Activated T-helper 2 cell treated with anti-CD3 and anti-CD28 coated beads, Interferon-gamma antibody, Interleukin-2, Interleukin-4, amounts not matched to agents 10 μg/mL and 5 μg/mL and 100 μg/mL, durations not matched to agents 14 hours and 24 hours and 36 hours (primary cell): ENCODE data around the gene PAPPA2. TPM values are rescaled to one million over a fixed set of nuclear protein-coding genes. Genes with fewer than 3 reads are reported as not detected.
"Not testable (repeated sequence)": the region's sequence is repeated elsewhere in the genome, so short reads cannot be mapped to it uniquely, and the experiment has no call there.

ENCODE experiments used
- DNase-seq: peaks from one replicate; pipeline ENCODE4 v3.0.0; 2021; ENCODE audit warnings: low spot score
- H3K27ac Mint-ChIP-seq: one replicate; pipeline ENCODE4 v1.8.0; 2021; ENCODE audit warnings: mixed read lengths
- H3K27me3 Mint-ChIP-seq: one replicate; pipeline ENCODE4 v1.8.0; 2021; ENCODE audit warnings: low read depth, mixed read lengths
- H3K36me3 Mint-ChIP-seq: one replicate; pipeline ENCODE4 v1.8.0; 2021; ENCODE audit warnings: low read depth, mixed read lengths
- H3K4me1 Mint-ChIP-seq: one replicate; pipeline ENCODE4 v1.8.0; 2021; ENCODE audit warnings: low read depth, mixed read lengths
- H3K4me3 Mint-ChIP-seq: one replicate; pipeline ENCODE4 v1.8.0; 2021; ENCODE audit warnings: low read depth, mild to moderate bottlenecking, moderate library complexity, mixed read lengths
- H3K9me3 Mint-ChIP-seq: one replicate; pipeline ENCODE4 v1.8.0; 2021; ENCODE audit warnings: mixed read lengths
- intact Hi-C: fragments of 100-400 bp; cut with micrococcal nuclease; formaldehyde crosslinking; loops from one replicate; pipeline ENCODE4 v1.15.1; 2023
- total RNA-seq: library from RNA; stranded (reverse); gene quantifications from 2 replicates; pipeline ENCODE4 v1.2.3, GENCODE V29; 2022

The PAPPA2 gene
- total RNA-seq, 1 donor from 2014 or later, result 0.05 TPM

DNA sequence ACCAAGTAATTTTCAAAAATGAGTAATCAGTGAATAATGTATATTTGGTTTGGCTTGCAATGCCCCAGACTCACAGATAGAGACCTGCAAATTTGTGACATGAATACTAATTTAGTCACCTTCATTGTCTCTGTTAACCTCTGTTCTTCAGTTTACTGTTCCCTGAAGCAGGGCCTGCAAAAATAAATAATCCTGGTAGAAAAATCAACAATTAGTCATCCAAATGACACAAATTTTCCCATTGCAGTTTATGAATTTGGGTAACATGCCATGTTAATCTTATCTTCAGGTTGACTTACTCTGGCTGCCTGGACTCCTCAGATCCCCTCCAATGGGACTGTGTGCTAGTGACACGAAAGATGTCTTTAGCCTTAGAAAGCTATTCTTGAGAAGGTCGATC, 289.5 kb downstream of the PAPPA2 start:
- no peaks in the 10 kb centered on the region for H3K4me1 Mint-ChIP-seq
- H3K4me3 Mint-ChIP-seq, result no peak overlapping the region
- no peak for DNase-seq
- H3K9me3 Mint-ChIP-seq, result no peaks in the 10 kb centered on the region
- H3K27me3 Mint-ChIP-seq, result no peaks in the 10 kb centered on the region
- no peak overlapping the region for H3K27ac Mint-ChIP-seq
- no peaks in the 10 kb centered on the region for H3K36me3 Mint-ChIP-seq
- intact Hi-C loops, result no loop called here

GRCh38 chr1:176754676-176755075, 291.7 kb downstream of the PAPPA2 start:
- Mint-ChIP-seq H3K27ac (no peak overlapping the region), H3K36me3 (no peaks in the 10 kb centered on the region), H3K4me1 (no peaks in the 10 kb centered on the region), H3K27me3 (no peaks in the 10 kb centered on the region), H3K4me3 (no peak overlapping the region), H3K9me3 (no peaks in the 10 kb centered on the region)
- intact Hi-C loops, result no loop called here
- no peak for DNase-seq

GRCh38 chr1:176756817-176757216, 293.8 kb downstream of the PAPPA2 start:
- H3K27ac Mint-ChIP-seq, H3K4me1 Mint-ChIP-seq, H3K36me3 Mint-ChIP-seq, H3K27me3 Mint-ChIP-seq, H3K9me3 Mint-ChIP-seq, intact Hi-C loops, H3K4me3 Mint-ChIP-seq, DNase-seq: not testable (repeated sequence)

- no peaks in the 10 kb centered on the region for H3K27me3 Mint-ChIP-seq
- intact Hi-C loops, result no loop called here
Measured at GRCh38 chr1:176765608-176766007, 302.6 kb downstream of the PAPPA2 start.

DNA sequence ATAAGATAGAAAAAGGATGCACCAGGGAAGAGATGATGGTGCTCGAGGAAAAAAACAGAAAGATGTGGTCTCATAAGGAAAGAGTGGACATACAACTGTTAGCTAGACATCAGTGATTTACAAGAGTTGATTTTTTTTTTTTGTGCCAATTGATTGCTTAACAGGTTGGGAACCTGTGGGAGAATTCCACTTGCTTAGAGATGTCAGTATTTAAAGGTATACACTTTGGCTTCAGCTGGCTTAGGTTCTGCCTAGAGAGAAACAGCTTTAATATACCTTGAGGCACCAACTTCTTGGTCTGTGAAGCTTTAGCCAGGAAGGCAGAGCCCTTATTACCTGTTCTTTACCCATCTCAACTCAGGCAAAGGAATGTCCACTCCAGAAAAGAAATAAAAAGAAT, 303.8 kb downstream of the PAPPA2 start:
- no peak for DNase-seq
- Mint-ChIP-seq H3K27ac (no peak overlapping the region), H3K4me1 (no peaks in the 10 kb centered on the region), H3K27me3 (no peaks in the 10 kb centered on the region), H3K36me3 (no peaks in the 10 kb centered on the region), H3K4me3 (no peak overlapping the region), H3K9me3 (no peaks in the 10 kb centered on the region)
- intact Hi-C loops, result no loop called here

More at GRCh38 chr1:176765608-176766007, 302.6 kb downstream of the PAPPA2 start:
- Mint-ChIP-seq H3K4me3 (no peak overlapping the region), H3K4me1 (no peaks in the 10 kb centered on the region), H3K36me3 (no peaks in the 10 kb centered on the region), H3K27ac (no peak overlapping the region), H3K9me3 (no peaks in the 10 kb centered on the region)
- DNase-seq, result no peak

GRCh38 chr1:176767714-176768136, 304.8 kb downstream of the PAPPA2 start:
- Mint-ChIP-seq H3K27me3 (no peaks in the 10 kb centered on the region), H3K27ac (no peak overlapping the region), H3K4me1 (no peaks in the 10 kb centered on the region), H3K9me3 (no peaks in the 10 kb centered on the region), H3K4me3 (no peak overlapping the region), H3K36me3 (no peaks in the 10 kb centered on the region)
- intact Hi-C loops, result no loop called here
- no peak for DNase-seq

DNA sequence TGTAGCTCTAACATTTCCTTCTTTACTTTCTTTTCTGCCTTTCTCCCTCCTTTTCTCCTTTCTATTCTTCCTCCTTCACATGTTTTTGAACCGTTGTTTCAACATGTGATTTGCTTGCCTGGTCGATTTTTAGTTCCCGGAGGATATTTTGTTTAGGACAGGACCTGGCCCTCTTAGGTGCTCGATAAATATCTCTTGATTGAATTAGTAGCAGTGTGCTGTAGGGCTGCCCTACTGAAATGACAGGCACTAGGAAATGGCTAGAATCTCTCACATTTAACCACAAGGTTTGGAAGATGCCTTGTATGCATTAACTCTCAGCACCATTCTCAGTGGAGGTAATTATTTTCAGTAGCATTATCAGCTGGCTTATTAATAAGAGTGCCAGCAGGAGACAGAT, 305.6 kb downstream of the PAPPA2 start:
- no peaks in the 10 kb centered on the region for H3K9me3 Mint-ChIP-seq
- no peak overlapping the region for H3K4me3 Mint-ChIP-seq
- no peak for DNase-seq
- no peaks in the 10 kb centered on the region for H3K27me3 Mint-ChIP-seq
- no peak overlapping the region for H3K27ac Mint-ChIP-seq
- intact Hi-C loops, result no loop called here
- no peaks in the 10 kb centered on the region for H3K36me3 Mint-ChIP-seq
- H3K4me1 Mint-ChIP-seq, result no peaks in the 10 kb centered on the region

- Mint-ChIP-seq H3K27ac (no peak overlapping the region), H3K36me3 (no peaks in the 10 kb centered on the region), H3K4me1 (no peaks in the 10 kb centered on the region), H3K27me3 (no peaks in the 10 kb centered on the region), H3K9me3 (no peaks in the 10 kb centered on the region), H3K4me3 (no peak overlapping the region)
- DNase-seq, result no peak
- intact Hi-C loops, result no loop called here
Measured at GRCh38 chr1:176770066-176770465, 307.1 kb downstream of the PAPPA2 start.

DNA sequence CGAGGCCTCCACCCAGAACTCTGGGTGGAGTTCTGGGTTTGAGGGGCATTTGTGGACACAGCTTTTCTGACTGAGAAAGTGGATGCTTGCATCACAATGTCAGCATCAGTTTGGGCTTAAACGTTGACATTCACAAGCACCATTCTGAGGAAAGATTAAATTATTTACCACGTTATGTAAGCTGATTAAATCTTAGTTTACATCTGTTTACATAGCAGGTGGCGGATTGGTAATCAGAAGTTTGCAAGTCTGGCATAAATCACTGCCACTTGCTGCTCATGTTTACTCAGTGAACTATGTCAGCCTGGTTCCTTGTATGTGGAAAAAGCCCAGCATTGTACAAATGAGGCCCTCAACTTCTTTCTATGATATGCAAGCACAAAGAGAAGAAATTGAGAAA, 310.1 kb downstream of the PAPPA2 start:
- Mint-ChIP-seq H3K4me1 (no peaks in the 10 kb centered on the region), H3K4me3 (no peak overlapping the region), H3K27ac (no peak overlapping the region), H3K36me3 (no peaks in the 10 kb centered on the region), H3K27me3 (no peaks in the 10 kb centered on the region), H3K9me3 (no peaks in the 10 kb centered on the region)
- no peak for DNase-seq
- intact Hi-C loops, result no loop called here

GRCh38 chr1:176774224-176774623, 311.2 kb downstream of the PAPPA2 start:
- H3K27me3 Mint-ChIP-seq, result no peaks in the 10 kb centered on the region
- DNase-seq, result no peak
- no peaks in the 10 kb centered on the region for H3K9me3 Mint-ChIP-seq
- H3K4me1 Mint-ChIP-seq, result no peaks in the 10 kb centered on the region
- intact Hi-C loops, result no loop called here
- H3K4me3 Mint-ChIP-seq, result no peak overlapping the region
- no peak overlapping the region for H3K27ac Mint-ChIP-seq
- H3K36me3 Mint-ChIP-seq, result no peaks in the 10 kb centered on the region

GRCh38 chr1:176775378-176775777, 312.4 kb downstream of the PAPPA2 start:
- Mint-ChIP-seq H3K36me3 (no peaks in the 10 kb centered on the region), H3K27ac (no peak overlapping the region), H3K27me3 (no peaks in the 10 kb centered on the region), H3K4me1 (no peaks in the 10 kb centered on the region), H3K9me3 (no peaks in the 10 kb centered on the region), H3K4me3 (no peak overlapping the region)
- DNase-seq, result no peak
- intact Hi-C loops, result no loop called here

GRCh38 chr1:176775996-176776395, 313.0 kb downstream of the PAPPA2 start:
- Mint-ChIP-seq H3K27me3 (no peaks in the 10 kb centered on the region), H3K36me3 (no peaks in the 10 kb centered on the region), H3K9me3 (no peaks in the 10 kb centered on the region), H3K4me3 (no peak overlapping the region), H3K4me1 (no peaks in the 10 kb centered on the region), H3K27ac (no peak overlapping the region)
- intact Hi-C loops, result no loop called here
- no peak for DNase-seq

DNA sequence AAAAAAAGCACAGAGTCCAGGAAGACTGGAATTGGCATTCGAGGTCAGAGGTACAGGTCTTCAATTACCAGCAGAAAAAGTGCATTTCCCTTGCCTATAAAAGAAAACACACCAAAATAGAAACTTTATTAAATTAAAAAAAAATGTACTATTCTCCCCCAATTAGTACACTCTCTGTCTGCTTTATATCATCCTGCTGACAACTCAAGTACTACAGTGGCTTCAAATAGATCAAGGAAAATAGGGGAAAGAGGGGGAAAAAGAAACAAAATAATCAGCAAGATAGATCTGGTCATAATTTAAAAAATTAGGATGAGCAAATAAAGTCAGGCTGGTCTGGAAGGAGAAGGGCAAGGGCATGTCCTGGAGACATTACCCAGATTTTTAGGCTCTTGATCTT, 315.1 kb downstream of the PAPPA2 start:
- Mint-ChIP-seq H3K27me3 (no peaks in the 10 kb centered on the region), H3K27ac (no peak overlapping the region), H3K4me3 (no peak overlapping the region), H3K9me3 (no peaks in the 10 kb centered on the region), H3K36me3 (no peaks in the 10 kb centered on the region), H3K4me1 (no peaks in the 10 kb centered on the region)
- intact Hi-C loops, result no loop called here
- no peak for DNase-seq

GRCh38 chr1:176779992-176780328, 317.0 kb downstream of the PAPPA2 start:
- H3K36me3 Mint-ChIP-seq, result no peaks in the 10 kb centered on the region
- H3K27me3 Mint-ChIP-seq, result no peaks in the 10 kb centered on the region
- H3K27ac Mint-ChIP-seq, result no peak overlapping the region
- no peak overlapping the region for H3K4me3 Mint-ChIP-seq
- no peaks in the 10 kb centered on the region for H3K9me3 Mint-ChIP-seq
- H3K4me1 Mint-ChIP-seq, result no peaks in the 10 kb centered on the region
- no peak for DNase-seq
- intact Hi-C loops, result no loop called here
